ENCODE results near the gene BRIP1. TPM values are rescaled to one million over a fixed set of nuclear protein-coding genes. Genes with fewer than 3 reads are reported as not detected.

Gene BRIP1
- total RNA-seq, 1 experiment from 2014 or later = 4.7 TPM

GRCh38 chr17:61702450-61702849 lies 160.9 kb downstream of the BRIP1 start:
- intact Hi-C loops (cut with micrococcal nuclease) = no loop called here
- no peak overlapping the region for H3K4me3 Mint-ChIP-seq (ENCODE audit: unreplicated experiment)
- H3K4me1 Mint-ChIP-seq (ENCODE audit: insufficient read depth, unreplicated experiment) = no peaks in the 10 kb centered on the region
- BruUV-seq (replicated peaks) = no TSS peak
- no peak for TF ChIP-seq CTCF (IDR thresholded peaks at IDR 0.05; ENCODE audit: unreplicated experiment)
- H3K27ac Mint-ChIP-seq (ENCODE audit: low read depth, unreplicated experiment) = no peak overlapping the region
- ChIA-PET CTCF (no interaction called here), POLR2A (interaction anchor here (1.0 kb wide), 1 partner anchor 13 kb away, joined by 4 read pairs; no protein-coding TSS in a partner anchor)
- H3K9me3 Mint-ChIP-seq (ENCODE audit: unreplicated experiment) = peaks cover 10% of the 10 kb centered on the region
- H3K27me3 Mint-ChIP-seq (ENCODE audit: insufficient read depth, unreplicated experiment) = no peaks in the 10 kb centered on the region
- no peak for DNase-seq (ENCODE audit: unreplicated experiment)
- no peaks in the 10 kb centered on the region for H3K36me3 Mint-ChIP-seq (ENCODE audit: insufficient read depth, unreplicated experiment)

- H3K27ac Mint-ChIP-seq (ENCODE audit: low read depth, unreplicated experiment) = no peak overlapping the region
Measured at GRCh38 chr17:61701978-61702377, 161.3 kb downstream of the BRIP1 start.

GRCh38 chr17:61701334-61701733 lies 162.0 kb downstream of the BRIP1 start:
- no TSS peak for BruUV-seq (replicated peaks)
- ChIA-PET POLR2A (interaction anchor here (1.0 kb wide), 1 partner anchor 14 kb away, joined by 4 read pairs; no protein-coding TSS in a partner anchor), CTCF (no interaction called here)
- Mint-ChIP-seq H3K36me3 (ENCODE audit: insufficient read depth, unreplicated experiment) (no peaks in the 10 kb centered on the region), H3K4me3 (ENCODE audit: unreplicated experiment) (no peak overlapping the region), H3K4me1 (ENCODE audit: insufficient read depth, unreplicated experiment) (no peaks in the 10 kb centered on the region), H3K27me3 (ENCODE audit: insufficient read depth, unreplicated experiment) (no peaks in the 10 kb centered on the region), H3K27ac (ENCODE audit: low read depth, unreplicated experiment) (no peak overlapping the region), H3K9me3 (ENCODE audit: unreplicated experiment) (peaks cover 10% of the 10 kb centered on the region)
- intact Hi-C loops (cut with micrococcal nuclease) = no loop called here
- DNase-seq (ENCODE audit: unreplicated experiment) = no peak
- TF ChIP-seq CTCF (IDR thresholded peaks at IDR 0.05; ENCODE audit: unreplicated experiment) = no peak

More at GRCh38 chr17:61701978-61702377, 161.3 kb downstream of the BRIP1 start:
- ChIA-PET CTCF (no interaction called here), POLR2A (interaction anchor here (1.0 kb wide), 1 partner anchor 14 kb away, joined by 4 read pairs; no protein-coding TSS in a partner anchor)
- intact Hi-C loops (cut with micrococcal nuclease) = no loop called here
- BruUV-seq (replicated peaks) = no TSS peak
- Mint-ChIP-seq H3K27me3 (ENCODE audit: insufficient read depth, unreplicated experiment) (no peaks in the 10 kb centered on the region), H3K4me3 (ENCODE audit: unreplicated experiment) (no peak overlapping the region), H3K9me3 (ENCODE audit: unreplicated experiment) (peaks cover 10% of the 10 kb centered on the region), H3K4me1 (ENCODE audit: insufficient read depth, unreplicated experiment) (no peaks in the 10 kb centered on the region), H3K36me3 (ENCODE audit: insufficient read depth, unreplicated experiment) (no peaks in the 10 kb centered on the region)
- no peak for TF ChIP-seq CTCF (IDR thresholded peaks at IDR 0.05; ENCODE audit: unreplicated experiment)
- DNase-seq (ENCODE audit: unreplicated experiment) = no peak

- intact Hi-C loops (cut with micrococcal nuclease) = no loop called here
- H3K27me3 Mint-ChIP-seq (ENCODE audit: insufficient read depth, unreplicated experiment) = no peaks in the 10 kb centered on the region
Measured at GRCh38 chr17:61700252-61700651, 163.1 kb downstream of the BRIP1 start.

More at GRCh38 chr17:61700252-61700651, 163.1 kb downstream of the BRIP1 start:
- ChIA-PET POLR2A (no interaction called here), CTCF (no interaction called here)
- Mint-ChIP-seq H3K27ac (ENCODE audit: low read depth, unreplicated experiment) (no peak overlapping the region), H3K4me3 (ENCODE audit: unreplicated experiment) (no peak overlapping the region), H3K4me1 (ENCODE audit: insufficient read depth, unreplicated experiment) (no peaks in the 10 kb centered on the region), H3K36me3 (ENCODE audit: insufficient read depth, unreplicated experiment) (no peaks in the 10 kb centered on the region), H3K9me3 (ENCODE audit: unreplicated experiment) (peaks cover 10% of the 10 kb centered on the region)
- DNase-seq (ENCODE audit: unreplicated experiment) = no peak
- TF ChIP-seq CTCF (IDR thresholded peaks at IDR 0.05; ENCODE audit: unreplicated experiment) = no peak
- BruUV-seq (replicated peaks) = no TSS peak
